Right renal cortex interstitium (tissue), 3 donors: ENCODE results near the gene PLCB1. TPM values are rescaled to one million over a fixed set of nuclear protein-coding genes. Genes with fewer than 3 reads are reported as not detected.

Experiments used
- DNase-seq, 3 donors: peaks; one replicate each; pipeline ENCODE4 v3.0.0-alpha.2; 2013; ENCODE audit warnings: low read depth in 3 of 3, low spot score in 2 of 3
- polyA plus RNA-seq, 3 donors: library from polyadenylated mRNA; unstranded; fragments of 120-200 nt; gene quantifications; one replicate each; pipeline ENCODE4 v1.2.1, GENCODE V29; 2013; ENCODE audit not compliant: insufficient read length in 3 of 3

PLCB1 gene
- polyA plus RNA-seq, 3 donors: 42.8 to 54.2 (median 51.5) TPM

GRCh38 chr20:8205996-8206395 lies 73.9 kb downstream of the PLCB1 start:
- no peak for DNase-seq

GRCh38 chr20:8208226-8208625 lies 76.2 kb downstream of the PLCB1 start:
- no peak for DNase-seq

- no peak for DNase-seq
Measured at GRCh38 chr20:8209061-8209460, 77.0 kb downstream of the PLCB1 start.

GRCh38 chr20:8210749-8211148 lies 78.7 kb downstream of the PLCB1 start:
- no peak for DNase-seq

GRCh38 chr20:8212286-8212685 lies 80.2 kb downstream of the PLCB1 start:
- DNase-seq: no peak

- DNase-seq: no peak
Measured at GRCh38 chr20:8213270-8213669, 81.2 kb downstream of the PLCB1 start.

- DNase-seq: no peak
Measured at GRCh38 chr20:8213831-8214587, 81.9 kb downstream of the PLCB1 start.

GRCh38 chr20:8215361-8215781 lies 83.3 kb downstream of the PLCB1 start:
- no peak for DNase-seq

- no peak for DNase-seq
Measured at GRCh38 chr20:8216375-8217200, 84.5 kb downstream of the PLCB1 start.

- no peak for DNase-seq
Measured at GRCh38 chr20:8218861-8219260, 86.8 kb downstream of the PLCB1 start.

- no peak for DNase-seq
Measured at GRCh38 chr20:8219403-8219802, 87.3 kb downstream of the PLCB1 start.

- no peak for DNase-seq
Measured at GRCh38 chr20:8220716-8221115, 88.7 kb downstream of the PLCB1 start.

GRCh38 chr20:8221887-8222419 lies 89.9 kb downstream of the PLCB1 start:
- no peak for DNase-seq

GRCh38 chr20:8223091-8223870 lies 91.2 kb downstream of the PLCB1 start:
- no peak for DNase-seq

GRCh38 chr20:8225658-8226057 lies 93.6 kb downstream of the PLCB1 start:
- no peak for DNase-seq

GRCh38 chr20:8226106-8226505 lies 94.0 kb downstream of the PLCB1 start:
- no peak for DNase-seq

GRCh38 chr20:8227293-8227692 lies 95.2 kb downstream of the PLCB1 start:
- no peak for DNase-seq

- DNase-seq: no peak
Measured at GRCh38 chr20:8228315-8228714, 96.2 kb downstream of the PLCB1 start.

GRCh38 chr20:8229090-8229489 lies 97.0 kb downstream of the PLCB1 start:
- DNase-seq: no peak

GRCh38 chr20:8231038-8231437 lies 99.0 kb downstream of the PLCB1 start:
- DNase-seq: no peak

GRCh38 chr20:8232332-8232731 lies 100.3 kb downstream of the PLCB1 start:
- DNase-seq: no peak
